ENCODE data around the gene LCN1. TPM values are rescaled to one million over a fixed set of nuclear protein-coding genes. Genes with fewer than 3 reads are reported as not detected.

Gene LCN1
- total RNA-seq, 6 donors from 2014 or later: not detected

DNA sequence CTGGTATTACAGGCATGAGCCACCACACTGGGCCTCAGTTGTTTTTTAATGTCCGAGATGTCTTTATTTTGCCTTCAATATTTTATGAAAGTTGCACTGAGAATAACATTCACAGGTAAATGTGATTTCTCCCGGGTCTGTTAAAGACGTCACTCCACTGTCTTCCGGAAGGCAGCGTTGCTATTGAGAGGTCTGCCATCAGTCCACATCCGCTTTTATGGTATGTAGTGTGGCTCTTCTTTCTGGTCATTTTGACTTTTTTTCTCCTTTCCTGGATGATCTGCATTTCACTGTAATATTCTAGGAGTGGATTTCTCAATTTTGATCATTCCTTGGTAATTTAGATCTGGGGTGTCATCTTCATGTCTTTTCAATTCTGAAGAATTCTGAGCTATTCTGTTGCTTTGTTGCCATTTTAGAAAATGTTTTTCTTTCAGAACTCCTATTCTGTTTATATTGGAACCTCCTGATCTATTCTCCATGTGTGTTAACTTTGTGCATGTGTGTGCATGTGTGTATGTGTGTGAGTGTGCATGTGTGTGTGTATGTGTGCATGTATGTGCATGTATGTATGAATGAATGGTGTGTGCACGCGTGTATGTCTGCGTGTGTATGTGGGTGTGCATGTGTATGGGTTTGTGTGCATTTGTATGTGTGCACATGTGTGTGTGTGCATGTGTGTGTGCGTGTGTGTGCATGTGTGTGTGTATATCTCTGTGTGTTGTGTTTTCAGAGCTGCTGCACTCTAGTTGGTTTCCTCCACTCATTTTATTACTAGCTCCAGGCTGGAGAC is 1.9 kb upstream of the LCN1 start:
- TF ChIP-seq POLR2AphosphoS5 (IDR thresholded peaks at IDR 0.05) (no peak), EP300 (IDR thresholded peaks at IDR 0.05) (no peak), POLR2A (IDR thresholded peaks at IDR 0.05) (no peak)
- TF ChIP-seq, protein P1, sequence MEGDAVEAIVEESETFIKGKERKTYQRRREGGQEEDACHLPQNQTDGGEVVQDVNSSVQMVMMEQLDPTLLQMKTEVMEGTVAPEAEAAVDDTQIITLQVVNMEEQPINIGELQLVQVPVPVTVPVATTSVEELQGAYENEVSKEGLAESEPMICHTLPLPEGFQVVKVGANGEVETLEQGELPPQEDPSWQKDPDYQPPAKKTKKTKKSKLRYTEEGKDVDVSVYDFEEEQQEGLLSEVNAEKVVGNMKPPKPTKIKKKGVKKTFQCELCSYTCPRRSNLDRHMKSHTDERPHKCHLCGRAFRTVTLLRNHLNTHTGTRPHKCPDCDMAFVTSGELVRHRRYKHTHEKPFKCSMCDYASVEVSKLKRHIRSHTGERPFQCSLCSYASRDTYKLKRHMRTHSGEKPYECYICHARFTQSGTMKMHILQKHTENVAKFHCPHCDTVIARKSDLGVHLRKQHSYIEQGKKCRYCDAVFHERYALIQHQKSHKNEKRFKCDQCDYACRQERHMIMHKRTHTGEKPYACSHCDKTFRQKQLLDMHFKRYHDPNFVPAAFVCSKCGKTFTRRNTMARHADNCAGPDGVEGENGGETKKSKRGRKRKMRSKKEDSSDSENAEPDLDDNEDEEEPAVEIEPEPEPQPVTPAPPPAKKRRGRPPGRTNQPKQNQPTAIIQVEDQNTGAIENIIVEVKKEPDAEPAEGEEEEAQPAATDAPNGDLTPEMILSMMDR (IDR thresholded peaks at IDR 0.05): no peak
- Histone ChIP-seq H3K27me3 (no peaks in the 10 kb centered on the region), H3K4me1 (no peaks in the 10 kb centered on the region), H3K36me3 (no peaks in the 10 kb centered on the region), H3K27ac (no peak overlapping the region), H3K4me3 (no peak overlapping the region), H3K9me3 (no peaks in the 10 kb centered on the region)
- DNase-seq (no peak), ATAC-seq (ENCODE audit: low FRiP score in 2 of 2) (no peak)
- 94 to 96% methylated on average over 10 of the region's 10 CpGs for WGBS, 2 donors

DNA sequence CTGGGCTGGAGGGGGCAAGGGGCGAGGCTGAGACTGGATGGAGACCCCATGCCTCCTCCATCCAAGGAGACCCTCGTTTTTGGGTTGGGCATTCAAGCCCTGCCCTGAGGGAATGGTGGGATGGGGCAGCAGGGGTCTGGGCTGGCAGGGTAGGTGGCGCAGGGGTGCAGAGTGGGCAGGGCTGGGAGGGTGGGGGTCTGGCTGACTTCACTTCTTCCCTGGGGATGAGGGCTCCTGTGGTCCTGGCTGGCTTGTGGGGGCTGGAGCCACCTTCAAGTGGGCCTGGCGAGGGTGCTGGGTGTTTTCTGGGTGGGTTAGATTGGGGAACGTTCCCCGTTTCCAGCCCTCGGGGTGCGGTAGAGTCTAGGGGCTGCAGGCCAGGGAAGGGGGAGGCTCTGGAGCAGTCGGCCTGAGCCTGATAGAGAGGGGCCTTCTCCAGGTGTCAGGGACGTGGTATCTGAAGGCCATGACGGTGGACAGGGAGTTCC is 412 bp downstream of the LCN1 start:
- no peak overlapping the region for H3K27ac ChIP-seq
- H3K9me3 ChIP-seq: no peaks in the 10 kb centered on the region
- TF ChIP-seq, protein P1 (IDR thresholded peaks at IDR 0.05): no peak
- TF ChIP-seq EP300 (IDR thresholded peaks at IDR 0.05) (no peak), POLR2AphosphoS5 (IDR thresholded peaks at IDR 0.05) (no peak), POLR2A (IDR thresholded peaks at IDR 0.05) (no peak)
- WGBS, 2 donors: 52 to 83% methylated on average over 2 to 11 of the region's 11 CpGs
- H3K4me1 ChIP-seq: no peaks in the 10 kb centered on the region
- no peak overlapping the region for H3K4me3 ChIP-seq
- no peaks in the 10 kb centered on the region for H3K36me3 ChIP-seq
- no peaks in the 10 kb centered on the region for H3K27me3 ChIP-seq
- ATAC-seq (ENCODE audit: low FRiP score in 2 of 2): no peak
- no peak for DNase-seq

DNA sequence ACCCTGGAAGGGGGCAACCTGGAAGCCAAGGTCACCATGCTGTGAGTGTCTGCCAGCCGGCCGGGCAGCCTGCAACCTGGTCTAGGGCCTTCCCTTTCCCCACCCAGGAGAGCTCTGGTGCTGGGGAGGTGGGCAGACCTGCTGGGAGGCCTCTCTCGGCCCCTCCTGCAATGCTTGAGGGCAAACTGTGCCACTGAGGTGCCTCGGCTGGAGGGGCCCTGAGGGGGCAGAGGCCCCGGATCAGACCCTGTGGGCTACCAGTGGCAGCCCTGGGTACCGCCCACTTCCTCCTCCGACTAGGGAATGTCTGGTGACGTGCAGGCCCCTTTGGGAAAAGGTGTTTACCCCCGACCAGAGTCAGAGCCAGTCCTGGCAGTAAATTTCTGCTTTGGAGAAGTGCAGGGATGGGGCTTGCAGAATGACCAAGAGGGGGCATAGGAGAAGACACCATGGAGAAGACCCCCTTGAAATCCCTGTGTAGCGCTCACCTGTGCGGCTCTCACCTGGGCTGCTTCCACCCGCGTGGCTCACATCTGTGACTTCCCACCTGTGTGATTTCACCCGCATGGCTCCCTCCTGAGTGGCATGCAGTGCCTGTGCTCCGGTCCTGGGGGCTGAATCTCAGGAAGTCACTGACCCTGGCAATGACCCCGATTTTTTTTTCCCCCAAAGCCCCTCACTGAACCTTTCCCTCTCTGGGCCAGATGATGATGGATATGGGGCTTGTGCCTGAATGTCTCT is 1.1 kb downstream of the LCN1 start:
- peak in 1 of 2 donors; percentile 40 for DNase-seq

DNA sequence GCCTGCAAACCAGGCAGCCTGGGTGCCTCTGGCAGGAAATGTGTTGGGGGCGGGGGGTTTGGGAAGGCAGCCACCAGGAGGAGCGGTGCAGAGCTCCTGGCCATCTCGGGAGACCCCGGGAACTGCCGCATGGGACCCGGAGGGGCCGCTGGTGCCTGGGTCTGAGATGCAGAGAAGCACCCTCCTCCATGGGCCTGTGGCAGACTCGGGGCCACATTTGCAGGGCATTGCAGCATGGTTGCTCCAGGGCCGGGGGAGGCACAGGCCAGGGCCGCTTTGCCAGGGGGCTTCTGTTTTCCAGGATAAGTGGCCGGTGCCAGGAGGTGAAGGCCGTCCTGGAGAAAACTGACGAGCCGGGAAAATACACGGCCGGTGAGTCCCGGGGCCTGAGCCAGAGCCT is 1.7 kb downstream of the LCN1 start:
- Histone ChIP-seq H3K4me1 (no peaks in the 10 kb centered on the region), H3K9me3 (no peaks in the 10 kb centered on the region), H3K4me3 (no peak overlapping the region), H3K27ac (no peak overlapping the region), H3K27me3 (no peaks in the 10 kb centered on the region), H3K36me3 (no peaks in the 10 kb centered on the region)
- DNase-seq (peak in 1 of 2 donors; percentile 73), ATAC-seq (ENCODE audit: low FRiP score in 2 of 2) (no peak)
- 61 to 73% methylated on average over 13 to 15 of the region's 17 CpGs for WGBS, 2 donors
- no peak for TF ChIP-seq EP300 (IDR thresholded peaks at IDR 0.05)
- no peak for TF ChIP-seq POLR2AphosphoS5 (IDR thresholded peaks at IDR 0.05)
- no peak for TF ChIP-seq POLR2A (IDR thresholded peaks at IDR 0.05)

More for the DNA sequence above, 1.1 kb downstream of the LCN1 start:
- Histone ChIP-seq H3K27me3 (no peaks in the 10 kb centered on the region), H3K4me3 (no peak overlapping the region), H3K36me3 (no peaks in the 10 kb centered on the region), H3K9me3 (no peaks in the 10 kb centered on the region), H3K27ac (no peak overlapping the region), H3K4me1 (no peaks in the 10 kb centered on the region)
- TF ChIP-seq EP300 (IDR thresholded peaks at IDR 0.05) (no peak), POLR2A (IDR thresholded peaks at IDR 0.05) (no peak), POLR2AphosphoS5 (IDR thresholded peaks at IDR 0.05) (no peak)
- TF ChIP-seq, protein P1 (IDR thresholded peaks at IDR 0.05): no peak
- no peak for ATAC-seq (ENCODE audit: low FRiP score in 2 of 2)
- WGBS, 2 donors: 74% methylated on average over 8 to 16 of the region's 16 CpGs

DNA sequence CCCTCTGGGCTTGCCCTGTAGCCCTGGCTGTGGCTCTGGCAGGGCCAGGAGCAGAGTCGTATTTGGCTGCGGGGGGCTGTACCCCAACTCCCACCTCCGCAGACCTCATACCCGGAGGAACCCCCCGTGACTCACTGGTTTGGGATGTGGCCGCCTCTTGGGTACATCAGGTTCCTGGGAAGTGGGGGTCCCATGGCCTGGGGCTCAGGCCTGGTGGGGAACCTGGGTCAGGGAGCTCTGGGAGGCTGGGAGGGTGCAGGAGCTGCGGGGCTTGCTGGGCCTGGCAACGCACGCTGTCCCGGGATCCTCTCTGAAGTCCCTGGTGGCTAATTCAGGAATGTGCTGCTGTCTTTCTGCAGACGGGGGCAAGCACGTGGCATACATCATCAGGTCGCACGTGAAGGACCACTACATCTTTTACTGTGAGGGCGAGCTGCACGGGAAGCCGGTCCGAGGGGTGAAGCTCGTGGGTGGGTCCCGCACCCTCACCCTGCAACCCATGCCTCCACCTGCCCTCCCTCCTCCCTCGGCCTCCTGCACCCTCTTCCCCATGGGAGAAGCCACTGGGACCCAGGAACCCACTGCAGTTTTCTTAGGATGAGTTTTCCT is 2.4 kb downstream of the LCN1 start:
- peak in 1 of 2 donors; percentile 48 for DNase-seq
- H3K27me3 ChIP-seq: no peaks in the 10 kb centered on the region
- H3K27ac ChIP-seq: no peak overlapping the region

More for the DNA sequence above, 2.4 kb downstream of the LCN1 start:
- no peak for ATAC-seq (ENCODE audit: low FRiP score in 2 of 2)
- WGBS, 2 donors: 70 to 74% methylated on average over 19 to 21 of the region's 21 CpGs
- Histone ChIP-seq H3K4me1 (no peaks in the 10 kb centered on the region), H3K4me3 (no peak overlapping the region), H3K9me3 (no peaks in the 10 kb centered on the region), H3K36me3 (no peaks in the 10 kb centered on the region)
- TF ChIP-seq, protein P1 (IDR thresholded peaks at IDR 0.05): no peak
- TF ChIP-seq POLR2A (IDR thresholded peaks at IDR 0.05) (no peak), EP300 (IDR thresholded peaks at IDR 0.05) (no peak), POLR2AphosphoS5 (IDR thresholded peaks at IDR 0.05) (no peak)

Data from upper lobe of left lung (tissue), 6 donors.